ENCODE data around the gene FCGR3B.
"Not testable (repeated sequence)": the region's sequence is repeated elsewhere in the genome, so short reads cannot be mapped to it uniquely, and the experiment has no call there.

The FCGR3B gene

DNA sequence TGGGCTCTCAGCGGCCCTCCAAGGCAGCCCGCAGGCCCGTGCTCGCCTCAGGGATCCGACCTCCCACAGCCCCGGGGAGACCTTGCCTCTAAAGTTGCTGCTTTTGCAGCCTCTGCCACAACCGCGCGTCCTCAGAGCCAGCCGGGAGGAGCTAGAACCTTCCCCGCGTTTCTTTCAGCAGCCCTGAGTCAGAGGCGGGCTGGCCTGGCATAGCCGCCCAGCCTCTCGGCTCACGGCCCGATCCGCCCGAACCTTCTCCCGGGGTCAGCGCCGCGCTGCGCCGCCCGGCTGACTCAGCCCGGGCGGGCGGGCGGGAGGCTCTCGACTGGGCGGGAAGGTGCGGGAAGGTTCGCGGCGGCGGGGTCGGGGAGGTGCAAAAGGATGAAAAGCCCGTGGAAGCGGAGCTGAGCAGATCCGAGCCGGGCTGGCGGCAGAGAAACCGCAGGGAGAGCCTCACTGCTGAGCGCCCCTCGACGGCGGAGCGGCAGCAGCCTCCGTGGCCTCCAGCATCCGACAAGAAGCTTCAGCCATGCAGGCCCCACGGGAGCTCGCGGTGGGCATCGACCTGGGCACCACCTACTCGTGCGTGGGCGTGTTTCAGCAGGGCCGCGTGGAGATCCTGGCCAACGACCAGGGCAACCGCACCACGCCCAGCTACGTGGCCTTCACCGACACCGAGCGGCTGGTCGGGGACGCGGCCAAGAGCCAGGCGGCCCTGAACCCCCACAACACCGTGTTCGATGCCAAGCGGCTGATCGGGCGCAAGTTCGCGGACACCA, 25.0 kb downstream of the FCGR3B start:
- not testable (repeated sequence) for DNase-seq (ENCODE audit: low read depth, low spot score)

DNA sequence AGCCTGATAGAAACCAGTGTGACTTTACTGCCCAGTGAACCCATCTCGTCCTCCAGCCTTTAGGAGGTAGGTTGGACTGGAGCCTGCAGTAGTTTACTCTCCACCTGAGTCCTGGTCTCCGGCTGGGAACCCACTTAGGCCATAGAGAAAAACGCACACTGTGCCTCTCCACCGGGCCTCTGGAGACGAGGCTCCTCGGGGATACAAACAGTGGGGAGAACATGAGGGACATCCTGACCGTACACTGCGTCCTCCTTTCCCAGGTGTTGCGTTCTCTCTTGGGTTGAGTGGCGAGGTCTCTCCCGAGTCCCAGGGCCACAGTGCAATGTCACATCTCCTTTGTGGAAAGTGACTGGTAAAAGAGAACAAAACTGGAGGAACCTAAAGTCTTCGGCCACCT, 26.0 kb downstream of the FCGR3B start:
- not testable (repeated sequence) for DNase-seq (ENCODE audit: low read depth, low spot score)

DNA sequence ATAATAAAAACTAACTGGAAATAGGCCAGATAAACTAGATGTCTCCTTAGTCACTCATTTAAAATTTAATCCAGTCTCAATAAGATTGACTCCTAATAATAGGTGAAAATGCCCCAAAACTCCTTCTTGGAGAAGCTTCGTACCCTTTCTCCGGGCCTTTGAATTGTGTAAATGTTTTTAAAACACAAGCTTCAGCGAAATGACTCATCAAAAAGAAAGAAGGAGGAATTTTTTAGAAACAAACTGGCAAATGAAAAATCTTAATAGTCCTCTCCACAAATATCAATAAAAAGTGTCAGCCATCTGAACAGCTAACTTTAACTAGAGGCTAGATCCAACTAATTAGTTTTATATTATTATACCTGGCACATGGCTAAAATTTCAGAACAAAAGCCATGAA, 33.9 kb downstream of the FCGR3B start:
- DNase-seq (ENCODE audit: low read depth, low spot score), result not testable (repeated sequence)

DNA sequence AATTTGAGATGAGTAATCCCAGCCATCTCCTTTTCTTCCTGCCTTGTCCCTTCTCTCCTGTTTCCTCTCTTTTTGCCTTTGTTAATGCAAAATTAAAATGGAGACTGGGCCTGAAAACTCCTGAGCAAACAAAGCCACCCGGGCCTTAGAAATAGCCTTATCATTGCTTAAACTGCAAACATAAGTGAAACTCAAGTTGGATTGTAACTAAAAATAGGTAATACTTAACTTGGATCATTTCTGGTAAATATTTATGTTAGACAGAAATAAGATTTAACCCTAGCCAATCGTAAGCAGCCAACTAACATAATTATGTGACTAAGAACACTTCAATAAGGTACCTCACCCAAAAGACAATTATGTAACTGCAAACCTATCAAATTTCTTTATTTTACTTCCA, 35.4 kb downstream of the FCGR3B start:
- DNase-seq (ENCODE audit: low read depth, low spot score), result not testable (repeated sequence)

- DNase-seq (ENCODE audit: low read depth, low spot score), result not testable (repeated sequence)
Measured at GRCh38 chr1:161595173-161595572, 35.8 kb downstream of the FCGR3B start.

DNA sequence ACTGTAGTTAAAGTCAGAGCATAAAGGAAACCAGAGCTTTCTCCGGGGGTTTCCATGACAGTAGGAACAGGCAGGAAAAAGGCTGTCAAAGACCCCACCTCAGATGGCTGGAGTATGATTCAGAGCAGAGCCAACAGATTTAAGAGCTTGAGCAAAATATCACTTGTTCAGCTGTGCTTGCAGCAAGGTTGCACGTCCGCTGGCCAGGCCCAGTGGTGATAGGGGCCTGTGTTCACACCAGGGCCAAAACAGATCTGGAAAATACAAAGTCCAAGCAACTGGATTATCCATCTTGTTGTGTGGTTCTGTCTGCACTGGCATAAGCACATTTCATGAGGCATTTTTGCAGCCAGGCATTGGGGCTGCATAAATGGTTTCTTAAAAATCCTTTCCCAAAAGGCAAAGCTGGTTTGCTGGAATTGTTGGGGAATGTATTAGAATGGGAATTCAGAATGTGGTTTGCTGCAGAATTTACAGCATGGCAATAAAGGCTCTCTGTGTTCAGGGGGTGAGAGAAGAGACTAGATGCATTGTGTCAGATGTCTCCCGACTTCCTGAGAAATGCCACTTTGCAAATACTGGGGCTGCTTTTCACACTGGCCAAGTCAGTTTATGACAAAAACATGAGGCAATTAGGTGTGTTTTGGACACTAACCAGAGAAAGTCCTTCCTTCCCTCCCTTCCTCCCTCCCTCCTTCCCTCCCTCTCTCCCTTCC, 36.5 kb downstream of the FCGR3B start:
- DNase-seq (ENCODE audit: low read depth, low spot score), result not testable (repeated sequence)

DNA sequence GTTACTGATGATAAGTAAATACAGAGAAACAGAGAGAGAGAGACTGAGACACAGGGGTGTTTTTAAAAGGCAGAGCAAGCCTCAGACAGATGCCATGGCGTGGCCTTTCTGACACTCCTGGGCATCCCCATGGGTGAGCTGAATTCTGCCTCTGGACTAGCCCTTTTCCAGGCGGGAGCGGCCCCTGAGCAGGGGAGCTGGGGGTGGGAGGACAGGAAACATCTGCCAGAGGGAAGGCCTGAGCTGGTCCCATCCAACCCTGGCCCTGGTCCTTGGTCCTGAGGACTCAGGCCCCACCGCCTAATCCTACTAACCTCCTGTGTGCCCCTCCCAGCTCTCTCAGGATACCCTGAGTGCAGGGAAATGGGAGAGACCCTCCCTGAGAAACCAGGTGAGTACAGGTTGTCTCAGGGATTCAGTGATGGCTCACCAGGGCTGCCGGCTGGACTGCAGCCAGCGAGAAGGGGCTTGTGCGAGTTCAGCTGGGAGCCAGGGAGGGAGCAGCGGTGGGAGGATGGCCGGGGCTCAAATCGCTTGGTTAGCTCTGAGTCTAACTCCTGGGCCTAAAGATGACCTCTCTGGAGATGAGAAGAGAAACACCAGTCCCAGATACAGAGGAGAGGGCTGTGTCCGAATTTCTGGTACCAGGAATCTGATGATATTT, 37.8 kb downstream of the FCGR3B start:
- DNase-seq (ENCODE audit: low read depth, low spot score), result not testable (repeated sequence)

GRCh38 chr1:161592586-161592985, 38.4 kb downstream of the FCGR3B start:
- DNase-seq (ENCODE audit: low read depth, low spot score), result not testable (repeated sequence)

DNA sequence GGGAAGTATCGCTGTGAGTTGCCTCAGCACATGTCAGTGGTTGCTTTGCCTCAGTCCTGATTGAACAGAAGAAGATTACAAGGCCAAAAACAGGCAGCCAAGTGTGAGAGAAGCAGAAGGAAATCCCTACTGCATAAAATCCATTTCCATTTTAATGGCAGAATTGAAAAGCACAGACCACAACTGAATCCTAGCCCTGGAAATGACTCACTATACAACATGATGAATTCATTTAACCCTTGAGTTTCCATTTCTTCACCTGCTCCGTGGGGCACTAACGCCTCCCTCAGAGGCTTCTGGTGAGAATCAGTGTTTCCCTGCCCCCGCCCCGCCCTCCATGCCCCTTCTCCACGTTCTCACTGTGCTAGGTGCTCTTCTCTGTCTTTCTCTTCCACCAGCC, 41.1 kb downstream of the FCGR3B start:
- DNase-seq (ENCODE audit: low read depth, low spot score), result not testable (repeated sequence)

GRCh38 chr1:161589365-161589764, 41.6 kb downstream of the FCGR3B start:
- not testable (repeated sequence) for DNase-seq (ENCODE audit: low read depth, low spot score)

- DNase-seq (ENCODE audit: low read depth, low spot score), result not testable (repeated sequence)
Measured at GRCh38 chr1:161588596-161588995, 42.4 kb downstream of the FCGR3B start.

DNA sequence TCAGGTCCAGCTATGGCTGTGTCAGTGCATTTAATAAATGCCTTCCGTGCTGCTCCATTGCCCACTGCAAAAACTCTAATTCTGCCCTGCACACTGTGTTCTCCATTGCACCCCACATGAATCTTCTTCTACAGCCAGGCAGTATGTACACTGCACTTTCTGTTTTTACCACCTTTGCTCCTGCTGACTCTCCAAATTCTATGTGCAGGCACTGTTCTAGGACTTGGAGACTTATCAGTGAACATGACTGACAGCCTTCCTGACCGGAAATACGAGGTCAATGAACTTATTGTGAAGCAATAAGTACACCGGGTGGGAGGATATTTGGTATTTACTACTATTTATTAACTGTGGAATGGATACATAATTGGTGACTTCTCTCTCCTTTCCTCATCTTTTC, 48.1 kb downstream of the FCGR3B start:
- DNase-seq (ENCODE audit: low read depth, low spot score), result not testable (repeated sequence)

GRCh38 chr1:161580879-161581537, 50.0 kb downstream of the FCGR3B start:
- not testable (repeated sequence) for DNase-seq (ENCODE audit: low read depth, low spot score)

- DNase-seq (ENCODE audit: low read depth, low spot score), result not testable (repeated sequence)
Measured at GRCh38 chr1:161579856-161580507, 51.0 kb downstream of the FCGR3B start.

- not testable (repeated sequence) for DNase-seq (ENCODE audit: low read depth, low spot score)
Measured at GRCh38 chr1:161576676-161577075, 54.3 kb downstream of the FCGR3B start.
